ENCODE measurements around the gene GDPD4. TPM values are rescaled to one million over a fixed set of nuclear protein-coding genes. Genes with fewer than 3 reads are reported as not detected.

Gene GDPD4
- total RNA-seq, 1 experiment from 2014 or later = not detected

GRCh38 chr11:77198440-77198849 is 103.0 kb downstream of the GDPD4 start:
- ChIA-PET CTCF (no interaction called here), POLR2A (ENCODE audit: unreplicated experiment) (no interaction called here)
- peak; percentile 43 for DNase-seq
- Histone ChIP-seq H3K9me2 (replicated peaks; ENCODE audit: low read length) (no peaks in the 10 kb centered on the region), H3K27ac (ENCODE audit: low read length) (no peak overlapping the region), H3K36me3 (ENCODE audit: low read depth, low read length) (no peaks in the 10 kb centered on the region), H3F3A (ENCODE audit: low read length, unreplicated experiment) (no peaks in the 10 kb centered on the region), H3K4me1 (ENCODE audit: insufficient read depth, low read length) (no peaks in the 10 kb centered on the region), H3K9ac (ENCODE audit: low read length) (no peak overlapping the region), H3K4me2 (ENCODE audit: low read length) (no peak overlapping the region), H4K20me1 (ENCODE audit: low read length) (no peaks in the 10 kb centered on the region), H3K27me3 (ENCODE audit: low read length) (no peaks in the 10 kb centered on the region), H3K79me2 (ENCODE audit: low read length) (no peaks in the 10 kb centered on the region), H2AFZ (ENCODE audit: low read length) (no peak overlapping the region), H3K4me3 (ENCODE audit: low read length) (no peak overlapping the region), H3K9me3 (ENCODE audit: low read length) (no peaks in the 10 kb centered on the region)
- no TSS peak for BruUV-seq (replicated peaks)
- intact Hi-C loops (cut with micrococcal nuclease) = loop anchor here (5.0 to 10.0 kb wide), 3 partner anchors 106 to 206 kb away; partner anchors contain the start of gene GDPD4
- no peak for TF ChIP-seq EZH2phosphoT487 (IDR thresholded peaks at IDR 0.05; ENCODE audit: borderline replicate concordance, low read length)
- TF ChIP-seq, protein P1, sequence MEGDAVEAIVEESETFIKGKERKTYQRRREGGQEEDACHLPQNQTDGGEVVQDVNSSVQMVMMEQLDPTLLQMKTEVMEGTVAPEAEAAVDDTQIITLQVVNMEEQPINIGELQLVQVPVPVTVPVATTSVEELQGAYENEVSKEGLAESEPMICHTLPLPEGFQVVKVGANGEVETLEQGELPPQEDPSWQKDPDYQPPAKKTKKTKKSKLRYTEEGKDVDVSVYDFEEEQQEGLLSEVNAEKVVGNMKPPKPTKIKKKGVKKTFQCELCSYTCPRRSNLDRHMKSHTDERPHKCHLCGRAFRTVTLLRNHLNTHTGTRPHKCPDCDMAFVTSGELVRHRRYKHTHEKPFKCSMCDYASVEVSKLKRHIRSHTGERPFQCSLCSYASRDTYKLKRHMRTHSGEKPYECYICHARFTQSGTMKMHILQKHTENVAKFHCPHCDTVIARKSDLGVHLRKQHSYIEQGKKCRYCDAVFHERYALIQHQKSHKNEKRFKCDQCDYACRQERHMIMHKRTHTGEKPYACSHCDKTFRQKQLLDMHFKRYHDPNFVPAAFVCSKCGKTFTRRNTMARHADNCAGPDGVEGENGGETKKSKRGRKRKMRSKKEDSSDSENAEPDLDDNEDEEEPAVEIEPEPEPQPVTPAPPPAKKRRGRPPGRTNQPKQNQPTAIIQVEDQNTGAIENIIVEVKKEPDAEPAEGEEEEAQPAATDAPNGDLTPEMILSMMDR (conservative IDR thresholded peaks at IDR 0.05; ENCODE audit: low read depth, low read length) = peak; percentile 64
- ATAC-seq = peak; percentile 30; the same call in 1 of the 2 replicates

GRCh38 chr11:77197626-77198320 is 103.7 kb downstream of the GDPD4 start:
- no peaks in the 10 kb centered on the region for H3F3A ChIP-seq (ENCODE audit: low read length, unreplicated experiment)
- BruUV-seq (replicated peaks) = no TSS peak
- H3K27me3 ChIP-seq (ENCODE audit: low read length) = no peaks in the 10 kb centered on the region
- H3K4me3 ChIP-seq (ENCODE audit: low read length) = no peak overlapping the region
- H3K36me3 ChIP-seq (ENCODE audit: low read depth, low read length) = no peaks in the 10 kb centered on the region
- POLR2A ChIA-PET (ENCODE audit: unreplicated experiment) = no interaction called here
- TF ChIP-seq EZH2phosphoT487 (IDR thresholded peaks at IDR 0.05; ENCODE audit: borderline replicate concordance, low read length) = no peak
- TF ChIP-seq EZH2 (IDR thresholded peaks at IDR 0.05; ENCODE audit: low read length, unreplicated experiment) = no peak
- TF ChIP-seq, protein P1 (conservative IDR thresholded peaks at IDR 0.05; ENCODE audit: low read depth, low read length) = no peak
- no peak overlapping the region for H3K4me2 ChIP-seq (ENCODE audit: low read length)
- H3K9me2 ChIP-seq (replicated peaks; ENCODE audit: low read length) = no peaks in the 10 kb centered on the region
- DNase-seq = no peak
- no peaks in the 10 kb centered on the region for H3K79me2 ChIP-seq (ENCODE audit: low read length)
- no peak overlapping the region for H3K27ac ChIP-seq (ENCODE audit: low read length)
- no peak overlapping the region for H3K9ac ChIP-seq (ENCODE audit: low read length)
- ATAC-seq = no peak
- H2AFZ ChIP-seq (ENCODE audit: low read length) = no peak overlapping the region
- H4K20me1 ChIP-seq (ENCODE audit: low read length) = no peaks in the 10 kb centered on the region
- H3K9me3 ChIP-seq (ENCODE audit: low read length) = no peaks in the 10 kb centered on the region
- intact Hi-C loops (cut with micrococcal nuclease) = loop anchor here (5.0 to 10.0 kb wide), 3 partner anchors 107 to 207 kb away; partner anchors contain the start of gene GDPD4
- no peaks in the 10 kb centered on the region for H3K4me1 ChIP-seq (ENCODE audit: insufficient read depth, low read length)
- CTCF ChIA-PET = no interaction called here

DNA sequence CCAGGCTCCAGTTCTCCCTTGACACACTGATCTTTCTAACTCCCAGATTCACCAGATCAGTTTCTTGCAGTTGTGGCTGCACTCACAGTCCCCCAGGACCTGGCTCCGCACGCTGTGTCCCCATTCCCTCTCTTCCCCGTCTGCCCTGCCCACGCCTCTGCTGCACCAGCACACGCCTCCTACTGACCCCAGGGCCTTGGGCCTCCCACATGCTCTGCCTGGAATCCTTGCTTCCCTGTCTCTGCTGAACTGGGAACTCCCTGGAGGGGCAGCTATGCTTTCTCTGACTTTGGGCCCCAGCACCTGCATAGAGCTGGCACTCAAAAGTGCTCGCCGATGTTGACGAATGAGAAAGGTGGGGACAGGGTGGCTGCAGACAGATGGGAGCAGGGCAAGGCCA is 104.5 kb downstream of the GDPD4 start:
- no peak overlapping the region for H3K4me3 ChIP-seq (ENCODE audit: low read length)
- no TSS peak for BruUV-seq (replicated peaks)
- intact Hi-C loops (cut with micrococcal nuclease) = loop anchor here (5.0 to 10.0 kb wide), 3 partner anchors 108 to 208 kb away; partner anchors contain the start of gene GDPD4
- no peak for ATAC-seq
- no peaks in the 10 kb centered on the region for H3K9me2 ChIP-seq (replicated peaks; ENCODE audit: low read length)
- no peaks in the 10 kb centered on the region for H4K20me1 ChIP-seq (ENCODE audit: low read length)
- ChIA-PET CTCF (interaction anchor here (0.9 to 2.0 kb wide), 2 partner anchors 351 to 359 kb away, joined by 3 to 17 read pairs; no protein-coding TSS in a partner anchor), POLR2A (ENCODE audit: unreplicated experiment) (no interaction called here)
- TF ChIP-seq, protein P1 (conservative IDR thresholded peaks at IDR 0.05; ENCODE audit: low read depth, low read length) = no peak
- TF ChIP-seq EZH2 (IDR thresholded peaks at IDR 0.05; ENCODE audit: low read length, unreplicated experiment) (no peak), EZH2phosphoT487 (IDR thresholded peaks at IDR 0.05; ENCODE audit: borderline replicate concordance, low read length) (no peak)
- H3K79me2 ChIP-seq (ENCODE audit: low read length) = no peaks in the 10 kb centered on the region
- no peaks in the 10 kb centered on the region for H3K9me3 ChIP-seq (ENCODE audit: low read length)
- no peak overlapping the region for H2AFZ ChIP-seq (ENCODE audit: low read length)
- H3K9ac ChIP-seq (ENCODE audit: low read length) = no peak overlapping the region
- no peak for DNase-seq
- H3K27me3 ChIP-seq (ENCODE audit: low read length) = no peaks in the 10 kb centered on the region
- H3K27ac ChIP-seq (ENCODE audit: low read length) = no peak overlapping the region
- H3K4me1 ChIP-seq (ENCODE audit: insufficient read depth, low read length) = peaks cover 4% of the 10 kb centered on the region; the same call in 1 of the 2 replicates
- no peak overlapping the region for H3K4me2 ChIP-seq (ENCODE audit: low read length)
- H3K36me3 ChIP-seq (ENCODE audit: low read depth, low read length) = no peaks in the 10 kb centered on the region
- H3F3A ChIP-seq (ENCODE audit: low read length, unreplicated experiment) = no peaks in the 10 kb centered on the region

Measured in PC-3 (cell line).